Astrocyte (in vitro differentiated cells and primary cell): Measurements from ENCODE around the gene IL25. TPM values are rescaled to one million over a fixed set of nuclear protein-coding genes. Genes with fewer than 3 reads are reported as not detected.
A peak's percentile ranks its signal among the peaks of the same experiment; 100 is the strongest.

Source experiments
- DNase-seq: peaks from one replicate; pipeline ENCODE4 v3.0.0-alpha.2; 2010; ENCODE audit warnings: low read depth
- FAIRE-seq: peaks from 2 replicates; lab custom pipeline; 2011; peaks lifted over from hg19 to GRCh38; lab: Jason Lieb, UNC
- H2AFZ ChIP-seq: 2 replicates; pipeline ENCODE4 v1.6.0; 2012; ENCODE audit warnings: low read depth, low read length, inconsistent platforms
- H3K27ac ChIP-seq: 2 replicates; pipeline ENCODE4 v1.5.1; 2011; ENCODE audit warnings: low read depth, low read length, inconsistent platforms
- H3K27me3 ChIP-seq: 2 replicates; pipeline ENCODE4 v1.6.0; 2011; ENCODE audit warnings: low read length, inconsistent platforms; ENCODE audit not compliant: insufficient read depth
- H3K36me3 ChIP-seq: 2 replicates; pipeline ENCODE4 v1.5.1; 2011; ENCODE audit warnings: low read length, inconsistent platforms; ENCODE audit not compliant: insufficient read depth
- H3K4me1 ChIP-seq: 2 replicates; pipeline ENCODE4 v1.5.1; 2011; ENCODE audit warnings: low read length, inconsistent platforms; ENCODE audit not compliant: insufficient read depth
- H3K4me2 ChIP-seq: 2 replicates; pipeline ENCODE4 v1.6.0; 2012; ENCODE audit warnings: low read length, inconsistent platforms
- H3K4me3 ChIP-seq: 2 replicates; pipeline ENCODE4 v1.5.1; 2011; ENCODE audit warnings: low read depth, mild to moderate bottlenecking, low read length, inconsistent platforms; ENCODE audit not compliant: insufficient read depth
- H3K79me2 ChIP-seq: 2 replicates; pipeline ENCODE4 v1.6.0; 2012; ENCODE audit warnings: mild to moderate bottlenecking, low read length, inconsistent platforms; ENCODE audit not compliant: insufficient read depth
- H3K9ac ChIP-seq: 2 replicates; pipeline ENCODE4 v1.6.0; 2012; ENCODE audit warnings: mild to moderate bottlenecking, low read length, inconsistent platforms
- H3K9me3 ChIP-seq: 2 replicates; pipeline ENCODE4 v1.5.1; 2012; ENCODE audit warnings: low read depth, mild to moderate bottlenecking, low read length, inconsistent platforms; ENCODE audit not compliant: insufficient read depth
- H4K20me1 ChIP-seq: 2 replicates; pipeline ENCODE4 v1.6.0; 2012; ENCODE audit warnings: low read length, inconsistent platforms; ENCODE audit not compliant: insufficient read depth
- H3K27ac Mint-ChIP-seq: one replicate; pipeline ENCODE4 v1.8.0; 2021; ENCODE audit warnings: mild to moderate bottlenecking, mixed read lengths; ENCODE audit not compliant: unreplicated experiment
- H3K27me3 Mint-ChIP-seq: one replicate; pipeline ENCODE4 v1.8.0; 2021; ENCODE audit warnings: low read depth, mixed read lengths; ENCODE audit not compliant: unreplicated experiment
- H3K36me3 Mint-ChIP-seq: one replicate; pipeline ENCODE4 v1.8.0; 2021; ENCODE audit warnings: low read depth, mixed read lengths; ENCODE audit not compliant: unreplicated experiment
- H3K4me1 Mint-ChIP-seq: one replicate; pipeline ENCODE4 v1.8.0; 2021; ENCODE audit warnings: low read depth, mixed read lengths; ENCODE audit not compliant: unreplicated experiment
- H3K4me3 Mint-ChIP-seq: one replicate; pipeline ENCODE4 v1.8.0; 2021; ENCODE audit warnings: mild to moderate bottlenecking, moderate library complexity, mixed read lengths; ENCODE audit not compliant: unreplicated experiment
- H3K9me3 Mint-ChIP-seq: one replicate; pipeline ENCODE4 v1.8.0; 2021; ENCODE audit warnings: mild to moderate bottlenecking, mixed read lengths; ENCODE audit not compliant: unreplicated experiment
- CTCF ChIP-seq: IDR thresholded peaks from 2 replicates; pipeline ENCODE4 v1.5.1; 2011; ENCODE audit warnings: low read depth, mild to moderate bottlenecking, inconsistent platforms, low read length, moderate library complexity; ENCODE audit not compliant: insufficient read depth
- EZH2 ChIP-seq: IDR thresholded peaks from 2 replicates; pipeline ENCODE4 v1.6.1; 2012; ENCODE audit warnings: mild to moderate bottlenecking, low read length, inconsistent platforms; ENCODE audit not compliant: insufficient read depth
- total RNA-seq: library from RNA; stranded (reverse); gene quantifications from 2 replicates; pipeline ENCODE4 v1.2.1, GENCODE V29; 2021

Gene IL25
- total RNA-seq, 1 donor from 2014 or later, result not detected

- H3K9me3 Mint-ChIP-seq, result peaks cover 1% of the 10 kb centered on the region
- H3K36me3 Mint-ChIP-seq, result peaks cover 3% of the 10 kb centered on the region
- Histone ChIP-seq H3K4me3 (no peak overlapping the region), H4K20me1 (no peaks in the 10 kb centered on the region), H3K9ac (no peak overlapping the region), H3K27ac (no peak overlapping the region), H3K79me2 (no peaks in the 10 kb centered on the region), H3K4me1 (no peaks in the 10 kb centered on the region), H2AFZ (no peak overlapping the region), H3K9me3 (no peaks in the 10 kb centered on the region), H3K4me2 (no peak overlapping the region), H3K36me3 (no peaks in the 10 kb centered on the region), H3K27me3 (peaks cover 2% of the 10 kb centered on the region)
- peaks cover 61% of the 10 kb centered on the region for H3K27me3 Mint-ChIP-seq
- DNase-seq, result no peak
- no peak overlapping the region for H3K4me3 Mint-ChIP-seq
- TF ChIP-seq EZH2, result no peak
- TF ChIP-seq CTCF, result no peak
- H3K4me1 Mint-ChIP-seq, result peaks cover 3% of the 10 kb centered on the region
- H3K27ac Mint-ChIP-seq, result peak overlapping the region; percentile 12
- no peak for FAIRE-seq
Observed at GRCh38 chr14:23381871-23382270, 9.3 kb downstream of the IL25 start.

- Histone ChIP-seq H4K20me1 (no peaks in the 10 kb centered on the region), H3K4me2 (no peak overlapping the region), H3K4me3 (no peak overlapping the region), H2AFZ (no peak overlapping the region), H3K27me3 (peaks cover 2% of the 10 kb centered on the region), H3K79me2 (no peaks in the 10 kb centered on the region), H3K9me3 (no peaks in the 10 kb centered on the region), H3K27ac (no peak overlapping the region), H3K4me1 (no peaks in the 10 kb centered on the region), H3K36me3 (no peaks in the 10 kb centered on the region), H3K9ac (no peak overlapping the region)
- H3K4me3 Mint-ChIP-seq, result no peak overlapping the region
- H3K36me3 Mint-ChIP-seq, result peaks cover 3% of the 10 kb centered on the region
- H3K9me3 Mint-ChIP-seq, result peaks cover 1% of the 10 kb centered on the region
- FAIRE-seq, result no peak
- peaks cover 3% of the 10 kb centered on the region for H3K4me1 Mint-ChIP-seq
- DNase-seq, result no peak
- TF ChIP-seq EZH2, result no peak
- no peak for TF ChIP-seq CTCF
- H3K27ac Mint-ChIP-seq, result peak overlapping the region; percentile 12
- peaks cover 60% of the 10 kb centered on the region for H3K27me3 Mint-ChIP-seq
Observed at GRCh38 chr14:23382276-23382675, 9.7 kb downstream of the IL25 start.

- no peaks in the 10 kb centered on the region for H3K4me1 ChIP-seq
- Mint-ChIP-seq H3K4me3 (no peak overlapping the region), H3K27ac (no peak overlapping the region), H3K4me1 (peaks cover 3% of the 10 kb centered on the region), H3K9me3 (peaks cover 1% of the 10 kb centered on the region), H3K27me3 (peaks cover 60% of the 10 kb centered on the region), H3K36me3 (peaks cover 3% of the 10 kb centered on the region)
- no peaks in the 10 kb centered on the region for H3K9me3 ChIP-seq
- no peak for TF ChIP-seq CTCF
- TF ChIP-seq EZH2, result no peak
- H3K4me2 ChIP-seq, result no peak overlapping the region
- no peaks in the 10 kb centered on the region for H3K36me3 ChIP-seq
- H3K79me2 ChIP-seq, result no peaks in the 10 kb centered on the region
- no peak for FAIRE-seq
- no peaks in the 10 kb centered on the region for H4K20me1 ChIP-seq
- no peak overlapping the region for H3K4me3 ChIP-seq
- no peak overlapping the region for H3K27ac ChIP-seq
- DNase-seq, result no peak
- peaks cover 2% of the 10 kb centered on the region for H3K27me3 ChIP-seq
- H3K9ac ChIP-seq, result no peak overlapping the region
- no peak overlapping the region for H2AFZ ChIP-seq
Observed at GRCh38 chr14:23382731-23383440, 10.3 kb downstream of the IL25 start.
